NT2/D1 (cell line): ENCODE measurements around the gene VRK2.

Experiments
- YY1 ChIP-seq: IDR thresholded peaks from 2 replicates; pipeline ENCODE4 v1.6.1; 2011; ENCODE audit not compliant: insufficient read length, insufficient read depth
- ZNF274 ChIP-seq: IDR thresholded peaks from 2 replicates; pipeline ENCODE4 v1.6.1; 2011; ENCODE audit warnings: mild to moderate bottlenecking, low read depth, low read length

GRCh38 chr2:58047373-58047935 is 848 bp downstream of the VRK2 start:
- no peak for TF ChIP-seq ZNF274
- TF ChIP-seq YY1 = no peak
